Glomerular endothelial cell (primary cell): ENCODE results near the gene ZAR1. TPM values are rescaled to one million over a fixed set of nuclear protein-coding genes. Genes with fewer than 3 reads are reported as not detected.

ENCODE experiments used
- total RNA-seq: library from RNA; depleted of rRNA; stranded (reverse); fragments of >200 nt; gene quantifications from 2 replicates; pipeline ENCODE4 v1.2.3, GENCODE V29; 2015

ZAR1 gene
- total RNA-seq, 1 donor from 2014 or later = not detected

Other genes with a start within 250 kb of the ZAR1 start
- 0.24 and 0.29 TPM in 2 replicates for gene TEC, start 220.4 kb upstream of the ZAR1 start, total RNA-seq
- gene SLAIN2, start 148.7 kb upstream of the ZAR1 start, total RNA-seq = 18.2 and 51.9 TPM in 2 replicates
- gene SLC10A4, start 6.9 kb upstream of the ZAR1 start, total RNA-seq = 0.12 TPM in 1 of 2 replicates, not detected in the other